NCI-H2081 (cell line): ENCODE results near the gene MAP3K20.
"Not testable (repeated sequence)": the region's sequence is repeated elsewhere in the genome, so short reads cannot be mapped to it uniquely, and the experiment has no call there.

Source experiments
- DNase-seq, 2 experiments: peaks; one replicate each; lab custom pipeline; 2025; lab: John Stamatoyannopoulos, UW

Gene MAP3K20

GRCh38 chr2:173124441-173124840, 48.8 kb downstream of the MAP3K20 start:
- no peak for DNase-seq

GRCh38 chr2:173126819-173127218, 51.2 kb downstream of the MAP3K20 start:
- no peak for DNase-seq

GRCh38 chr2:173128132-173128531, 52.5 kb downstream of the MAP3K20 start:
- DNase-seq, result not testable (repeated sequence)

GRCh38 chr2:173130496-173131465, 55.1 kb downstream of the MAP3K20 start:
- DNase-seq, result peak in 1 of 2 experiments; percentile 8

GRCh38 chr2:173132531-173132930, 56.9 kb downstream of the MAP3K20 start:
- DNase-seq, result no peak

GRCh38 chr2:173134703-173135102, 59.1 kb downstream of the MAP3K20 start:
- DNase-seq, result no peak

- DNase-seq, result no peak
Measured at GRCh38 chr2:173136067-173136466, 60.4 kb downstream of the MAP3K20 start.

- no peak for DNase-seq
Measured at GRCh38 chr2:173136599-173136998, 61.0 kb downstream of the MAP3K20 start.

GRCh38 chr2:173137610-173138009, 62.0 kb downstream of the MAP3K20 start:
- DNase-seq, result no peak

GRCh38 chr2:173138962-173139361, 63.3 kb downstream of the MAP3K20 start:
- no peak for DNase-seq

GRCh38 chr2:173141666-173142065, 66.0 kb downstream of the MAP3K20 start:
- DNase-seq, result no peak

- no peak for DNase-seq
Measured at GRCh38 chr2:173145454-173145853, 69.8 kb downstream of the MAP3K20 start.

GRCh38 chr2:173146590-173146989, 70.9 kb downstream of the MAP3K20 start:
- DNase-seq, result no peak

GRCh38 chr2:173148520-173148919, 72.9 kb downstream of the MAP3K20 start:
- DNase-seq, result no peak

- no peak for DNase-seq
Measured at GRCh38 chr2:173149491-173149890, 73.8 kb downstream of the MAP3K20 start.

GRCh38 chr2:173150087-173150486, 74.4 kb downstream of the MAP3K20 start:
- DNase-seq, result no peak

- no peak for DNase-seq
Measured at GRCh38 chr2:173150963-173151362, 75.3 kb downstream of the MAP3K20 start.

- DNase-seq, result no peak
Measured at GRCh38 chr2:173151671-173152401, 76.2 kb downstream of the MAP3K20 start.

- DNase-seq, result no peak
Measured at GRCh38 chr2:173153301-173153885, 77.7 kb downstream of the MAP3K20 start.

- DNase-seq, result no peak
Measured at GRCh38 chr2:173157676-173158293, 82.1 kb downstream of the MAP3K20 start.

- DNase-seq, result peak in 1 of 2 experiments; percentile 13
Measured at GRCh38 chr2:173159791-173160463, 84.3 kb downstream of the MAP3K20 start.

- DNase-seq, result no peak
Measured at GRCh38 chr2:173160618-173161017, 85.0 kb downstream of the MAP3K20 start.
